A172 (cell line): ENCODE data around the gene UCHL5. TPM values are rescaled to one million over a fixed set of nuclear protein-coding genes. Genes with fewer than 3 reads are reported as not detected.
"Not testable (repeated sequence)": the region's sequence is repeated elsewhere in the genome, so short reads cannot be mapped to it uniquely, and the experiment has no call there.

Source experiments
- DNase-seq: peaks from one replicate; pipeline ENCODE4 v3.0.0-alpha.2; 2015; ENCODE audit warnings: low spot score
- total RNA-seq: library from RNA; depleted of rRNA; stranded (reverse); fragments of >200 nt; shearing (Covaris generic); gene quantifications from 2 replicates; pipeline ENCODE4 v1.2.3, GENCODE V29; 2014

The UCHL5 gene
- total RNA-seq, 1 experiment from 2014 or later = 53.8 TPM

DNA sequence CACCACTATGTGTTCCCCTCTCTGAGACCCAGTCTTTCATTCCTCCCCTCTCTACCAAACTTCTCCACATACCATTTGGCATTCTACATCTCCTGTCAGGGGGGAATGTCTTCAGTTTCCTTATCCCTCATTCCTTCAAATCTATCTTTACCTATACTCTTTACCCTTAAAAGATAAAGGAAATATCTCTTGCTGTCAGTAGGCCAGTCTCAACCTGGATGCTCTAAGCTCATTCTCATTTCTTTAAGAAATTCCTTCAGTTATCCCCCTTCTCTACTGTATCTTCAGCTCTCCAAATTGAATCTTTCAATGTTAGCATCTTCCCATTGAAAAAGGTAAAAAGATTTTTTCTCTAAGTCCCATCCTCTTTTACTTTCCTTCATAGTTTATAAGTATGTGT, 6.8 kb upstream of the UCHL5 start:
- no peak for DNase-seq

DNA sequence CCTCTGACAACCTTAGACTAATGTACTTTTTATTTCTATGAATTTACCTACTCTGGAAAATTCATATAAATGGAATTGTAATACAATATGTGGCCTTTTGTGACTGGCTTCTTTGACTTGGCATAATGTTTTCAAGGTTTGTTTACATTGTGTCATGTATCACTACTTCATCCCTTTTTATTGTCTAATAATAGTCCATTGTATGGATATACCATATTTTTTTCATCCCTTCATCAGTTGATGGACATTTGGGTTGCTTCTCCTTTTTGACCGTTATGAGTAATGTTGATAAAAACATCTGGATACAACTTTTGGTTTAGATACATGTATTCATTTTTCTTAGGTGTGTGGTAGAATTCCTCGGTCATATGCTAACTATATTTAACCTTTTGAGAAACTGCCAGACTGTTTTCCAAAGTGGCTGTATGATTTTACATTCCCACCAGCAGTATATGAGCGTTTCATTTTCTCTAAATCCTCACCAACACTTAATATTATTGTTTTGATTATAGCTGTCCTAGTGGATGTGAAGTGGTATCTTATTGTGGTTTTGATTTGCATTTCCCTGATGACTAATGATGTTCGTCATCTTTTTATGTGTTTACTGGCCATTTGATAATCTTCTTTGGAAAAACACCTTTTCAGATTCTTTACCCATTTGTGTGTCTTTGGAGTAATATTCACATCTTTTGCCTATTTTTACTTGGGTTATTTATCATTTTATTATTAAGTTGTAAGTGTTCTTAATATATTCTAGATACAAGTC, 3.7 kb upstream of the UCHL5 start:
- DNase-seq = peak; percentile 33

DNA sequence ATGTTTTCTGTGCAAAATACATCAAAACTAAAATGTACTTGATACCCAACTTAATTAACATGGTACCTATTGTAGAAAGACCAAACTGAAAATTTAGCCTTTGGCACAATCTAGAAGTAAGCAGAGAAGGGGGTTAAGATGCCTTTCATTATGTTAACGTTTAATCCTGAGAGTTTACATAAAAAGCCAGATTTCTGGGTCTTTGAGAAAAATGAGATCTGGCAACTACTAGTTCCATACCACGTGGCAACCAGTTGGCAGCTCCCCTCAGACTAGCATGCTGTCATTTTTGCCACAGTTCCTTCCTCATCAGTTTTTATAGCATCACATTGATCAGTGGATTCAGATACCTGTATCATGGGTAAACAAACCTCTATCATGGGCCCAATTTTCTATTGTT, 1.8 kb upstream of the UCHL5 start:
- DNase-seq = no peak

DNA sequence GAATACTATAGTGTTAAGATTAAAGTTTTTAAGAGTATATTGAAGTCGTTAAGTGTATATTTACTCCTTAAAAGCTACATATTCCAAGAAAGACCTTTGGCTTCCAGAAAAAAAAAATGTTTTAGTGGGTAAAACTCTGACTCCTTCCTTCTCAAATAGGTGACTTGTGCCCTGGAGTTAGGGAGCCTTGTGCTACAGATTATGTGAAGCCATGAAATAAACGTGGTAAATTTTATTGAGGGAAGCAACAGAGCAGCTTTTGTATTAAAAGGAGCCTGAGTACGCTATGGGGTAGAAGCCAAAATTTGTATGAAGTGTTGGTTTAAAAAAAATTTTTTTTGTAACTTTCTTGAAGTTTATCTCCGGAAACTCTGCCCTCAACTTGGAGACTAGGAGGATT, 1.2 kb upstream of the UCHL5 start:
- no peak for DNase-seq

- no peak for DNase-seq
Measured at GRCh38 chr1:193060115-193060403, 899 bp upstream of the UCHL5 start.

DNA sequence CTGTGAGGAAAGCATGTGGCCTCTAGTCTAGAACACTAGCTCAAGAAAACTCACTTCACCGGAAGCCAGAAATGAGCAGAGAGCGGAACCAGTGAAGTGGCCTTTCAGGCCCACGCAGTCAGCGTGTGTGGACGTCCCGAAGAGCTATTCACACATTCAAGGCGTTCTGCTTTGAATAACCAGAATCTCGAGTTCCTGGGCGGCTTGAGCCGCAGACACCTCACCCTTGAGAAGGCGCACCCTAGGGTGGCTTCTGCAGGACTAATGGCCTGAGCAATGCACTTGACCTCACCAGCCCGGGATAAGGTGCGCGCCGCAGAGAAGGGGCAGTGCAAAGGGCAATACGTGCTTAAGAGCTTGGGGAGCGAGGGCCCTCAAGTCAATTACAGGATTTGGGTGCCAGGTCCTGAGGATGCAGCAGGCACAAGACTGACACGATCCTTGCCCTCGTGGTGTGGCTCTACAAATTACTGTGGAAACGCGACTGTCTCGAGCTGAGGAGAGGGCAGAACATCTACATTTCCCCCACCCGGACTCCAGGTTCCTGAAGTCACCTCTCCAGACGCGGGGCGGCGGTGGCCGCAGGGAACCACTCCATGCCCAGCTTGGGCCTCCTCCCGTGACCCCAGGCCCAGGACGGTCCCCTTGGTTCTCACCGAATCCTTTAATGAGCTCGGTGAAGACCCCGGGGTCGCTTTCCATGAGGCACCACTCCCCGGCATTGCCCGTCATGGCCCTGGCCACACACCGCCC, 455 bp downstream of the UCHL5 start:
- DNase-seq = peak; percentile 44

- no peak for DNase-seq
Measured at GRCh38 chr1:193054169-193054675, 4.9 kb downstream of the UCHL5 start.

- DNase-seq = not testable (repeated sequence)
Measured at GRCh38 chr1:193048913-193049312, 10.2 kb downstream of the UCHL5 start.

GRCh38 chr1:193042766-193043691, 16.1 kb downstream of the UCHL5 start:
- DNase-seq = no peak

GRCh38 chr1:193040011-193040410, 19.1 kb downstream of the UCHL5 start:
- DNase-seq = no peak

DNA sequence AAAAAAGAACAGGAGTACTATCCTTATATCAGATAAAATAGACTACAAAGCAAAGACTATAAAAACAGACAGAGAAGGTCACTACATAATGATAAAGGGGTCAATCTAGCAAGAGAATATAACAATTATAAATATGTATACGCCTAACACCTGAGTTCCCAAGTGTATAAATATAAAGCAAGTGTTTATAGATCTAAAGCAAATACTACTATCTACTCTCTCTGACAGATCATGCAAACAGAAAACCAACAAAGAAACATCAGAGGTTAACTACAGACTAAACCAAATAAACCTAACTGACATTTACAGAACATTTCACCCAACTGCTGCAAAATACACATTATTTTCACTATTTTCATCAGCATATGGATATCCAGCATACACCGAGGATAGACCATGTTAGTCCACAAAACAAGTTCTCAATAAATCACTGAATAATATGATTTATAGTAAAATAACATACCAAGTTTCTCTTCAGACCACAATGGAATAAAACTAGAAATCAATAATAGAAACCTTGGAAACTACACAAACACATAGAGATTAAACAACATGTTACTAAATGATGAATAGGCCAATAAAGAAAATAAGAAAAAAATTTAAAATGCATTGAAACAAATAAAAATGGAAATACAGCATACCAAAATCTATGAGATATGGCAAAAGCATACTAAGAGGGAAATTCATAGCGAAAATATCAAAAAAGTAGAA, 22.7 kb downstream of the UCHL5 start:
- DNase-seq = no peak

DNA sequence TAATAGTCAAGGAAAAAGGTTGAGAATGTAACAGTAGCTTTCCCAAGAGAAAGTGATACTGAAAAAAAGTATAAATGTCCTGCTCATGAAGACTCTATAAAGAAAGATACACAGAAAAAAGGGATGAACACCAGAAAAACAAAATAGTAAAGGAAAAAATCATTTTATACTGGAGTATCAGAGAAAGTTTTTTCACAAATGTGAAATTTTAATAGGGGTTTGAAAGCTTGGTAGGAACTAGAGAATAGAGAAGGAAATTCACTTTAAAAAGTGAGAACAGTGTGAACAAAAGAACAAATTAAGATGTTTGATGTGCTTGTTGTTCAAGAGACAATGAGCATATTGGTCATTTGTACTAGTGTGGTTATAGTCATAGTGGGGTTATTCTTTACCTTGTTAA, 25.6 kb downstream of the UCHL5 start:
- DNase-seq = no peak

GRCh38 chr1:193032643-193033427, 26.3 kb downstream of the UCHL5 start:
- DNase-seq = not testable (repeated sequence)

DNA sequence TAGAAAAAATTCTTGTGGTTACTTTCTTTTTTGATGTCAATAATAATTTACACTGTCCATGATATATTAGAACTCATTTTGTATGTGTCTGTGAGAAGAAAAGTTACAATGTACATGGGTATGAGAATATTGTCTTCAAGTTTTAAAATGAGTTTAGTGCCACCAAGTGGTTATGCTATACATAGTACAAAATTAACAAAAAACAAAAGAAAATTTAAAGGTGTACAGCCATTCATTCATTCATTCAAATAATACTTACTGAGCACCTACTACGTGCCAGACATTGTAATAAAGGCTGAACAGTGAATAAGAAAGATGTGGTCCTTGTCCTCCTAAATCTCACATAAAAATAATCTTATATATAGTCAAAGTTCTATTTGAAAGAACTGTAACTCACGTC, 27.7 kb downstream of the UCHL5 start:
- DNase-seq = peak; percentile 27

DNA sequence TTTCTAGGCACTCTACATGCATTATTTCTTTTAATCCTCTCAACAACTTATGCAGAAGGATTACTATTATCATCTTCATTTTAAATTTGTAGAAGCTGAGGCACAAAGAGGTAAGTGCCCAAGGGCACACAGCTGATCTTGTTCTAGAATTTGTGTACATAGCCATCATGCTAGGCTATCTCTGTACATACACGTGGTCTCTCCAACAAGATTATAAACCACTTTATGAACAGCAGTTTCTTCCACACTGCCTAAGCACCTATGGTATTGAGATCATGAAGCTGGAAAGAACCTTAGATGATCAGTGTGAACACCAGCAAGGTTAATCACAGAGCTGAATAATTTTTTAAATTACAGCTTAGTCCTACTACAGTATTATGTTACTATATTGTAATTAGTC, 28.9 kb downstream of the UCHL5 start:
- no peak for DNase-seq

DNA sequence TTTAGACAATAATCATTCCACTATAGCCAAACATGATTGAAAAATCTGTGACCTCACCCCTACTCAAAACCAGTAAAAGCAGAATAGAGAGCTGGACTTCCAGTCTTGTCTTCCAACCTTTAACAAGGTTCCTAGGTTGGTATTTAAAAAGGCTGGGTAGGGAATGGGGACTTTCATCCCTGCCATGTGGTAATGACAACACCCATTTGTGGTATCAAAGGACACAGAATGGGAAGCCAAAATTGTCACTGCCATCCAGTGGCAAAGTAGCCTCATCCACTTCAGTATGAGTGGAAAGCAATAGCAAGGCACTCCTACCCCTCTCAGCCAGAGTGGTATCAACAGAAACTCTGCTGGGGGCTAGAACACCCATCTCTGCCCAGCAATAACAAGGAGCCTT, 33.9 kb downstream of the UCHL5 start:
- DNase-seq = no peak

DNA sequence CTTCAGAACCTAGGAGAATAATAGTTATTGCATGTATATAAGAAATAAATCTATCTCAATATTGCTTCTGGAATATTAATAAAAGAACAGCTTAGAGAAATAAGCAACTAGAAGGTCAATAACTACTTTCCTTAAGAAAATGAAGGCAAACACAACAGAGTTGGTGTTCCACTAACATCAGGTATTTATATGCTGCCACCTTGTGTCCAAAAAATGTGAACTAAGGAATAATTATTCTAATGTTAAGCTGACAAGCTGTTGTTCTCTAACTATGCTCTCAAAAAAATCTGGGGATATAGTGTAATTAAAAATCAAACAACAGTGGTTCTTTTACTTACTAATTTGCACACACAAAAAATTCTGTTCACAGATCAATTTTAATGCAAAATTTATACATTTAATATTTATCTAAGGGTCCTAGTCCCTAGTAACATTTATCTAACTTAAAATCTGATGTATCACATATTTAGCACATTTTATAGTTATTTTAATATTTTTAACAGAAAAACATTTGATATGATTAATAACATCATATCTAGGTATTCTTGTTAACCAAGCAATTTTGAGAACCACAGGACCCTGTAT, 39.6 kb downstream of the UCHL5 start:
- DNase-seq = peak; percentile 66

DNA sequence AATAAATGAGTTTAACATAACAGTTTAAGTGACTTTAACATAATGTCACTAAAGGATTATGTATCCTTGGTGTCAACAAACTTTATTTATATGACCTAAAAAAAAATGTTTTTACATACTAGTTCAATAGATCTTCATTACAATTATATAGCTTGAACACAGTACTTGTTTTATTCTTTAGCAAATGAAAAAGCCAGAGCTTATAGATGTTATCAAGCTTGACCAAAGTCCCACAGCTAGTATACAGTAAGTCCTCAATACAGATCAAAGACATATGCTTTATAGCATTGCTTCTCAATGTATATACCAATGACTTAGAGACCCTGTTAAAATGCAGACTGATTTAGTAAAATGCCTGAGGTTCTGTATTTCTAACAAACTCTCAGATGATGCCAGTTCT, 42.4 kb downstream of the UCHL5 start:
- no peak for DNase-seq

DNA sequence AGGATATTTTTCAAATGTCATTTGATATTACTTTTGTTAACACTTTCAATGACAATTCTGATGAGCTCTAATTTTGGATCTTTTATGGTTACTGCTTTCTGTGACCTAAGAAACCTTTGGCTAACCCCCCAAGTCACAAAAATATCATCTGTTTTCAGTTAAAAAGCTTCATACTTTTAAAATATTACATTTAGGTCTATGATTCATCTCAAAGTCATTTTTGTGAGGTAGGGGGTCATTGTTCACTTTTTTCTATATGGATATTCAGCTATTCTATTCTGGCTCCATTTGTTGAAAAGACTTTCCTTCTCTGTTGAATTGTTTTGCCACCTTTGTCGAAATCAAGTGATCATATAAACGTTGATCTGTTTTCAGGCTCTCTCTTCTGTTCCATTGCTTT, 44.8 kb downstream of the UCHL5 start:
- DNase-seq = no peak

DNA sequence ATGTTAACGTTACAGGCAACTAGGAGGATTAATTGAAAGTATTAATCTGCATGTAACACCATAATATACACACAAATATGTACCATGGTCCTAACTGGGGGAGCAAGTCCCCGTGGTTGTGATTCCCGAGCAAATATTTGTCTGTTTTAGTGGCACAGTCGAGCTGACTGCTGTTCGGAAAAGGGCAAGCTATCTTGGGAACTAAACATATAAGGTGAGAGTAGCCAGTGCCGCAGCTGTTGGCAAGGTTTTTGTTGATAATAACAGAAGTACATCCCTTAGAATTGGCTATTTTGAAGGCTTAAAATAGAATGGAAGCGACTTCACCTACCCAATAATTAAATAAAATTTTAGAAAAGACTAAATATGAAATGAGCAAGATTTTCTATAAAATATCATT, 45.5 kb downstream of the UCHL5 start:
- DNase-seq = no peak
